Karpas-422 (cell line): Measurements from ENCODE around the gene KASH5. TPM values are rescaled to one million over a fixed set of nuclear protein-coding genes. Genes with fewer than 3 reads are reported as not detected.
A peak's percentile ranks its signal among the peaks of the same experiment; 100 is the strongest.

Source experiments
- DNase-seq: peaks from one replicate; pipeline ENCODE4 v3.0.0-alpha.2; 2015
- H2AFZ ChIP-seq: fragments of 200-600 bp; sonication (generic); 2 replicates; pipeline ENCODE4 v1.6.1; 2014; ENCODE audit warnings: antibody characterized with exemption, low read length, mixed read lengths
- H3K27ac ChIP-seq: fragments of 200-600 bp; sonication (generic); 2 replicates; pipeline ENCODE4 v1.5.1; 2014; ENCODE audit warnings: mild to moderate bottlenecking, low read length, moderate library complexity
- H3K27me3 ChIP-seq: fragments of 200-600 bp; sonication (generic); 2 replicates; pipeline ENCODE4 v1.6.1; 2014; ENCODE audit warnings: low read length, mixed read lengths
- H3K36me3 ChIP-seq: fragments of 200-600 bp; sonication (generic); 2 replicates; pipeline ENCODE4 v1.6.1; 2014; ENCODE audit warnings: low read length, mixed read lengths; ENCODE audit not compliant: insufficient read depth
- H3K4me1 ChIP-seq: fragments of 200-600 bp; sonication (generic); 2 replicates; pipeline ENCODE4 v1.6.1; 2014; ENCODE audit warnings: mild to moderate bottlenecking, low read length, mixed read lengths
- H3K4me2 ChIP-seq: fragments of 200-600 bp; sonication (generic); 2 replicates; pipeline ENCODE4 v1.6.1; 2014; ENCODE audit warnings: low read length, low read depth, mild to moderate bottlenecking; ENCODE audit not compliant: poor library complexity, severe bottlenecking
- H3K4me3 ChIP-seq: fragments of 200-600 bp; sonication (generic); 2 replicates; pipeline ENCODE4 v1.5.1; 2014; ENCODE audit warnings: mild to moderate bottlenecking, antibody characterized with exemption, low read length, mixed read lengths
- H3K79me2 ChIP-seq: fragments of 200-600 bp; sonication (generic); 2 replicates; pipeline ENCODE4 v1.6.1; 2014; ENCODE audit warnings: mild to moderate bottlenecking, low read length, mixed read lengths
- H3K9ac ChIP-seq: fragments of 200-600 bp; sonication (generic); 2 replicates; pipeline ENCODE4 v1.6.0; 2014; ENCODE audit warnings: low read length
- H3K9me2 ChIP-seq: fragments of 200-600 bp; sonication (generic), shearing (Covaris generic); replicated peaks from 2 replicates; pipeline ENCODE4 v1.6.0; 2014; ENCODE audit warnings: mild to moderate bottlenecking, low read length, moderate library complexity; ENCODE audit not compliant: insufficient read depth
- H3K9me3 ChIP-seq: fragments of 300-700, 200-600 bp; sonication (generic); 2 replicates; pipeline ENCODE4 v1.6.1; 2014; ENCODE audit warnings: low read length, mixed read lengths
- H4K20me1 ChIP-seq: fragments of 200-600 bp; sonication (generic); 2 replicates; pipeline ENCODE4 v1.6.1; 2014; ENCODE audit warnings: mild to moderate bottlenecking, antibody characterized with exemption, low read length, low read depth; ENCODE audit not compliant: insufficient read depth
- total RNA-seq: library from RNA; depleted of rRNA; stranded (reverse); fragments of >200 nt; shearing (Covaris generic); gene quantifications from 2 replicates; pipeline ENCODE4 v1.2.3, GENCODE V29; 2014; ENCODE audit warnings: low replicate concordance

Gene KASH5
- total RNA-seq, 1 experiment from 2014 or later = 0.52 TPM

- peaks cover 60% of the 10 kb centered on the region for H3K4me1 ChIP-seq
- H2AFZ ChIP-seq = no peak within 1 kb of the TSS
- no peak within 1 kb of the TSS for H3K9ac ChIP-seq
- H3K27ac ChIP-seq = no peak within 1 kb of the TSS
- no peaks in the 10 kb centered on the region for H4K20me1 ChIP-seq
- H3K9me3 ChIP-seq = no peaks in the 10 kb centered on the region
- no peaks in the 10 kb centered on the region for H3K9me2 ChIP-seq
- no peaks in the 10 kb centered on the region for H3K27me3 ChIP-seq
- H3K79me2 ChIP-seq = no peaks in the 10 kb centered on the region
- no peak within 1 kb of the TSS for H3K4me3 ChIP-seq
- H3K4me2 ChIP-seq = no peak within 1 kb of the TSS
- DNase-seq = no peak
- no peaks in the 10 kb centered on the region for H3K36me3 ChIP-seq
Observed at GRCh38 chr19:49423071-49423984, 35.3 kb downstream of the KASH5 start, which contains the start of gene PTH2. Gene PTH2 (minus strand): TSS chr19:49423441. CDS start chr19:49423339, 102 bp downstream.

DNA sequence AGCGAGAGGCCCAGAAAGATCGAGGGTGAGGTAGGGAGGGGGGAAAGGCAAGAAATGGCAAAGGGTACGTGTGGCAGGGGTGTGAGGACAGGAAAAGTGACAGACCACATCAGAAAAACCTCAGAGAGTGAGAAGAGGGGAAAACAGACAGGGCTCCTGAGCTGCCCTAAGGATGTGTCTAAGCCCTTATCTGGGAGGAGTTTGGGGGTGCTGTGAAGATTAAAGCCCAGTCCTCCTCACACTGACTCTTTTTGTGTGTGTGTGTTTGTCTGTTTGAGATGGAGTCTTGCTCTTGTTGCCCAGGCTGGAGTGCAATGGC, 35.9 kb downstream of the KASH5 start:
- Histone ChIP-seq H3K4me2 (no peak overlapping the region), H3K4me3 (no peak overlapping the region), H3K9ac (no peak overlapping the region), H2AFZ (no peak overlapping the region), H3K9me2 (no peaks in the 10 kb centered on the region), H3K27ac (no peak overlapping the region), H3K9me3 (no peaks in the 10 kb centered on the region), H3K36me3 (no peaks in the 10 kb centered on the region), H3K27me3 (no peaks in the 10 kb centered on the region), H4K20me1 (no peaks in the 10 kb centered on the region), H3K4me1 (peaks cover 62% of the 10 kb centered on the region), H3K79me2 (no peaks in the 10 kb centered on the region)
- DNase-seq = no peak

GRCh38 chr19:49425178-49425577, 37.1 kb downstream of the KASH5 start, which contains the start of gene GFY:
Gene GFY (plus strand): TSS chr19:49425388. CDS start chr19:49426431, 1,043 bp downstream.
- Histone ChIP-seq H3K36me3 (no peaks in the 10 kb centered on the region), H3K9ac (peak within 1 kb of the TSS; percentile 13; the same call in 1 of the 2 replicates), H3K4me3 (no peak within 1 kb of the TSS; the same call in 1 of the 2 replicates), H2AFZ (no peak within 1 kb of the TSS), H3K4me2 (peak within 1 kb of the TSS; percentile 52), H4K20me1 (no peaks in the 10 kb centered on the region), H3K9me3 (no peaks in the 10 kb centered on the region), H3K4me1 (peaks cover 66% of the 10 kb centered on the region), H3K79me2 (no peaks in the 10 kb centered on the region), H3K27me3 (no peaks in the 10 kb centered on the region), H3K9me2 (no peaks in the 10 kb centered on the region), H3K27ac (no peak within 1 kb of the TSS)
- DNase-seq = no peak

- peak overlapping the region; percentile 52 for H3K4me2 ChIP-seq
- H3K9me3 ChIP-seq = no peaks in the 10 kb centered on the region
- no peak overlapping the region for H3K9ac ChIP-seq
- no peak overlapping the region; the same call in 1 of the 2 replicates for H3K4me3 ChIP-seq
- peak; percentile 88 for DNase-seq
- no peaks in the 10 kb centered on the region for H3K27me3 ChIP-seq
- peaks cover 64% of the 10 kb centered on the region for H3K4me1 ChIP-seq
- H3K79me2 ChIP-seq = no peaks in the 10 kb centered on the region
- H3K36me3 ChIP-seq = no peaks in the 10 kb centered on the region
- no peaks in the 10 kb centered on the region for H3K9me2 ChIP-seq
- H3K27ac ChIP-seq = no peak overlapping the region
- no peak overlapping the region for H2AFZ ChIP-seq
- no peaks in the 10 kb centered on the region for H4K20me1 ChIP-seq
Observed at GRCh38 chr19:49425922-49426592, 38.0 kb downstream of the KASH5 start.

- Histone ChIP-seq H3K9me3 (no peaks in the 10 kb centered on the region), H3K36me3 (no peaks in the 10 kb centered on the region), H2AFZ (no peak overlapping the region), H4K20me1 (no peaks in the 10 kb centered on the region), H3K79me2 (no peaks in the 10 kb centered on the region), H3K4me3 (no peak overlapping the region), H3K27ac (no peak overlapping the region), H3K27me3 (no peaks in the 10 kb centered on the region), H3K9ac (peak overlapping the region; percentile 66), H3K9me2 (no peaks in the 10 kb centered on the region), H3K4me2 (peak overlapping the region; percentile 74), H3K4me1 (peaks cover 57% of the 10 kb centered on the region)
- no peak for DNase-seq
Observed at GRCh38 chr19:49427339-49427738, 39.3 kb downstream of the KASH5 start.

- Histone ChIP-seq H3K4me3 (peak overlapping the region; percentile 56), H3K27ac (no peak overlapping the region)
Observed at GRCh38 chr19:49427855-49428546, 40.0 kb downstream of the KASH5 start.

GRCh38 chr19:49428547-49429451, 40.8 kb downstream of the KASH5 start:
- Histone ChIP-seq H3K9me2 (no peaks in the 10 kb centered on the region), H3K36me3 (no peaks in the 10 kb centered on the region), H3K79me2 (no peaks in the 10 kb centered on the region), H4K20me1 (no peaks in the 10 kb centered on the region), H2AFZ (no peak overlapping the region), H3K4me2 (peak overlapping the region; percentile 74), H3K9ac (peak overlapping the region; percentile 66; the same call in 1 of the 2 replicates), H3K4me1 (peaks cover 48% of the 10 kb centered on the region), H3K27ac (no peak overlapping the region), H3K27me3 (no peaks in the 10 kb centered on the region), H3K4me3 (peak overlapping the region; percentile 56; the same call in 1 of the 2 replicates), H3K9me3 (no peaks in the 10 kb centered on the region)
- no peak for DNase-seq

More at GRCh38 chr19:49427855-49428546, 40.0 kb downstream of the KASH5 start:
- peaks cover 56% of the 10 kb centered on the region for H3K4me1 ChIP-seq
- H3K9me2 ChIP-seq = no peaks in the 10 kb centered on the region
- no peaks in the 10 kb centered on the region for H4K20me1 ChIP-seq
- H3K79me2 ChIP-seq = no peaks in the 10 kb centered on the region
- H3K27me3 ChIP-seq = no peaks in the 10 kb centered on the region
- no peaks in the 10 kb centered on the region for H3K9me3 ChIP-seq
- peak overlapping the region; percentile 94 for H2AFZ ChIP-seq
- H3K36me3 ChIP-seq = no peaks in the 10 kb centered on the region
- peak overlapping the region; percentile 74 for H3K4me2 ChIP-seq
- peak overlapping the region; percentile 66 for H3K9ac ChIP-seq
- peak; percentile 78 for DNase-seq
